Measurements from ENCODE around the gene PRMT1.

DNA sequence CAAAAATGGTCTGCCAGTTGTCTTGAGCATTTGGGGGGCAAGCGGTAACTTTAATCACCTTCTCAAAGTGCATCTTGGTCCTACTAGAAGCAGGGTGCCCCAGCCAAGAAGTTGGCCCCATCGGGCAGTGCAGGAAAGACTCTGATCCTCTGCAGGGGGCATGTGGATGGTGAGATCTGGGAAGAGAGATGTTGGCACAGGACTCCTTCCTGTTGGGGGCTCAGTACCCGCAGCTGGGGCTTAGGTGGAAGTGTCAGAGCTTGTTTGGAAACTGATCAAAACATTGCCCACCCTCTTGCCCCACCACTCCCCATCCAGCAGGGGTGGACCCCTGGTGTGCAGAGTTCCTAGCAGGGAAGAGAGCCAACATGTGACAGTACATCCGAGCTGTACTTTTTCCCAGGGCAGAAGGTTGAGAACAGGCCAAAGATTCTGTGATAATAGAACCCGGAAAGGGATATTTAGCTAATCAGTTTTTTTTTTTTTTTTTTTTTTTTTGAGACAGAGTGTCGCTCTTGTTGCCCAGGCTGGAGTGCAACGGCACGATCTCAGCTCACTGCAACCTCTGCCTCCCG, 46.0 kb upstream of the PRMT1 start:
- TF ChIP-seq, protein P1, sequence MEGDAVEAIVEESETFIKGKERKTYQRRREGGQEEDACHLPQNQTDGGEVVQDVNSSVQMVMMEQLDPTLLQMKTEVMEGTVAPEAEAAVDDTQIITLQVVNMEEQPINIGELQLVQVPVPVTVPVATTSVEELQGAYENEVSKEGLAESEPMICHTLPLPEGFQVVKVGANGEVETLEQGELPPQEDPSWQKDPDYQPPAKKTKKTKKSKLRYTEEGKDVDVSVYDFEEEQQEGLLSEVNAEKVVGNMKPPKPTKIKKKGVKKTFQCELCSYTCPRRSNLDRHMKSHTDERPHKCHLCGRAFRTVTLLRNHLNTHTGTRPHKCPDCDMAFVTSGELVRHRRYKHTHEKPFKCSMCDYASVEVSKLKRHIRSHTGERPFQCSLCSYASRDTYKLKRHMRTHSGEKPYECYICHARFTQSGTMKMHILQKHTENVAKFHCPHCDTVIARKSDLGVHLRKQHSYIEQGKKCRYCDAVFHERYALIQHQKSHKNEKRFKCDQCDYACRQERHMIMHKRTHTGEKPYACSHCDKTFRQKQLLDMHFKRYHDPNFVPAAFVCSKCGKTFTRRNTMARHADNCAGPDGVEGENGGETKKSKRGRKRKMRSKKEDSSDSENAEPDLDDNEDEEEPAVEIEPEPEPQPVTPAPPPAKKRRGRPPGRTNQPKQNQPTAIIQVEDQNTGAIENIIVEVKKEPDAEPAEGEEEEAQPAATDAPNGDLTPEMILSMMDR (IDR thresholded peaks at IDR 0.05), result no peak
- TF ChIP-seq, protein P2, sequence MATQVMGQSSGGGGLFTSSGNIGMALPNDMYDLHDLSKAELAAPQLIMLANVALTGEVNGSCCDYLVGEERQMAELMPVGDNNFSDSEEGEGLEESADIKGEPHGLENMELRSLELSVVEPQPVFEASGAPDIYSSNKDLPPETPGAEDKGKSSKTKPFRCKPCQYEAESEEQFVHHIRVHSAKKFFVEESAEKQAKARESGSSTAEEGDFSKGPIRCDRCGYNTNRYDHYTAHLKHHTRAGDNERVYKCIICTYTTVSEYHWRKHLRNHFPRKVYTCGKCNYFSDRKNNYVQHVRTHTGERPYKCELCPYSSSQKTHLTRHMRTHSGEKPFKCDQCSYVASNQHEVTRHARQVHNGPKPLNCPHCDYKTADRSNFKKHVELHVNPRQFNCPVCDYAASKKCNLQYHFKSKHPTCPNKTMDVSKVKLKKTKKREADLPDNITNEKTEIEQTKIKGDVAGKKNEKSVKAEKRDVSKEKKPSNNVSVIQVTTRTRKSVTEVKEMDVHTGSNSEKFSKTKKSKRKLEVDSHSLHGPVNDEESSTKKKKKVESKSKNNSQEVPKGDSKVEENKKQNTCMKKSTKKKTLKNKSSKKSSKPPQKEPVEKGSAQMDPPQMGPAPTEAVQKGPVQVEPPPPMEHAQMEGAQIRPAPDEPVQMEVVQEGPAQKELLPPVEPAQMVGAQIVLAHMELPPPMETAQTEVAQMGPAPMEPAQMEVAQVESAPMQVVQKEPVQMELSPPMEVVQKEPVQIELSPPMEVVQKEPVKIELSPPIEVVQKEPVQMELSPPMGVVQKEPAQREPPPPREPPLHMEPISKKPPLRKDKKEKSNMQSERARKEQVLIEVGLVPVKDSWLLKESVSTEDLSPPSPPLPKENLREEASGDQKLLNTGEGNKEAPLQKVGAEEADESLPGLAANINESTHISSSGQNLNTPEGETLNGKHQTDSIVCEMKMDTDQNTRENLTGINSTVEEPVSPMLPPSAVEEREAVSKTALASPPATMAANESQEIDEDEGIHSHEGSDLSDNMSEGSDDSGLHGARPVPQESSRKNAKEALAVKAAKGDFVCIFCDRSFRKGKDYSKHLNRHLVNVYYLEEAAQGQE (IDR thresholded peaks at IDR 0.05; ENCODE audit: insufficient read depth in 1 of 2, low read depth in 2 of 2, low read length in 1 of 2), result no peak
